GM12878 (cell line): ENCODE measurements around the gene IGSF23. TPM values are rescaled to one million over a fixed set of nuclear protein-coding genes. Genes with fewer than 3 reads are reported as not detected.

ENCODE experiments used
- ATAC-seq: fragments of 200-7000 bp; cut with Tn5 transposase; 3 replicates; pipeline ENCODE4 v1.9.1; 2020; ENCODE audit warnings: mild to moderate bottlenecking, moderate library complexity
- BruUV-seq: library from RNA; stranded (reverse); fragments of 400-500 nt; replicated peaks from 2 replicates; lab custom pipeline; 2021; lab: Mats Ljungman, UMichigan
- CTCF ChIA-PET: fragments of 300-600 bp; sonication (Branson Sonifier 250); formaldehyde crosslinking; extraction: SDS; loops from one replicate; lab custom pipeline; 2021; ENCODE audit warnings: inconsistent platforms; lab: Yijun Ruan, JAX
- POLR2A ChIA-PET: fragments of 350-600 bp; formaldehyde crosslinking; extraction: SDS; loops from one replicate; lab custom pipeline; 2021; ENCODE audit warnings: inconsistent platforms; lab: Charles Lee
- RAD21 ChIA-PET: fragments of 300-600 bp; sonication (Branson Sonifier 250); formaldehyde crosslinking; loops from one replicate; lab custom pipeline; 2023; ENCODE audit warnings: antibody characterized with exemption; ENCODE audit not compliant: unreplicated experiment; lab: Charles Lee
- SMC1A ChIA-PET: fragments of 300-600 bp; sonication (Branson Sonifier 250); formaldehyde crosslinking; loops from one replicate; lab custom pipeline; 2023; ENCODE audit not compliant: unreplicated experiment, uncharacterized antibody; lab: Charles Lee
- DNase-seq: peaks from one replicate; pipeline ENCODE4 v3.0.0-alpha.2; 2011; ENCODE audit warnings: low read depth, low spot score
- FAIRE-seq: peaks from 3 replicates; lab custom pipeline; 2011; peaks lifted over from hg19 to GRCh38; lab: Jason Lieb, UNC
- H2AFZ ChIP-seq: 2 replicates; pipeline ENCODE4 v1.6.0; 2011; ENCODE audit warnings: low read depth, low read length, control low read depth; ENCODE audit not compliant: control insufficient read depth
- H3K27ac ChIP-seq: 2 replicates; pipeline ENCODE4 v1.5.1; 2011; ENCODE audit warnings: control low read depth; ENCODE audit not compliant: control insufficient read depth, insufficient read depth
- H3K27me3 ChIP-seq, 2 experiments: replicated peaks in 1 of 2; 2 replicates each; pipeline versions ENCODE4 v1.6.0 to v1.6.1; 2011; ENCODE audit warnings: low read length in 1 of 2; ENCODE audit not compliant: control insufficient read depth in 2 of 2, insufficient read depth in 2 of 2
- H3K36me3 ChIP-seq, 2 experiments: 2 replicates each; pipeline ENCODE4 v1.5.1; 2011; ENCODE audit warnings: low read length in 1 of 2; ENCODE audit not compliant: control insufficient read depth in 2 of 2, insufficient read depth in 2 of 2
- H3K4me1 ChIP-seq: 2 replicates; pipeline ENCODE4 v1.6.1; 2011; ENCODE audit warnings: mild to moderate bottlenecking, low read length, moderate library complexity, mixed read lengths; ENCODE audit not compliant: control insufficient read depth, insufficient read depth
- H3K4me2 ChIP-seq: 2 replicates; pipeline ENCODE4 v1.6.0; 2011; ENCODE audit warnings: control low read depth; ENCODE audit not compliant: control insufficient read depth, insufficient read depth
- H3K4me3 ChIP-seq: fragments of 200-600 bp; sonication (generic); 2 replicates; pipeline ENCODE4 v1.5.1; 2016
- H3K79me2 ChIP-seq: 2 replicates; pipeline ENCODE4 v1.6.0; 2011; ENCODE audit warnings: low read length; ENCODE audit not compliant: control insufficient read depth, insufficient read depth
- H3K9ac ChIP-seq: 2 replicates; pipeline ENCODE4 v1.8.0; 2011; ENCODE audit warnings: low read length, control low read depth, mixed read lengths; ENCODE audit not compliant: control insufficient read depth, insufficient read depth
- H3K9me3 ChIP-seq: replicated peaks from 3 replicates; pipeline ENCODE4 v1.5.1; 2011; ENCODE audit warnings: mild to moderate bottlenecking, low read length; ENCODE audit not compliant: control insufficient read depth, insufficient read depth
- H4K20me1 ChIP-seq: 2 replicates; pipeline ENCODE4 v1.6.0; 2011; ENCODE audit not compliant: control insufficient read depth, insufficient read depth
- BMI1 ChIP-seq: fragments of 450-650 bp; IDR thresholded peaks from 2 replicates; pipeline ENCODE4 v1.6.1; 2016; ENCODE audit warnings: mild to moderate bottlenecking, moderate library complexity, borderline replicate concordance
- DPF2 ChIP-seq: fragments of 450-650 bp; IDR thresholded peaks from 2 replicates; pipeline ENCODE4 v1.6.1; 2017; ENCODE audit warnings: mild to moderate bottlenecking
- JUND ChIP-seq: IDR thresholded peaks from 2 replicates; pipeline ENCODE4 v1.6.1; 2012; ENCODE audit warnings: low read depth, mild to moderate bottlenecking, low read length, improper control_type of control experiment, moderate library complexity
- NFYB ChIP-seq: IDR thresholded peaks from 2 replicates; pipeline ENCODE4 v1.6.1; 2011; ENCODE audit warnings: low read depth, mild to moderate bottlenecking, low read length, improper control_type of control experiment, moderate library complexity; ENCODE audit not compliant: insufficient read depth
- PAX8 ChIP-seq: fragments of 450-650 bp; IDR thresholded peaks from 2 replicates; pipeline ENCODE4 v1.6.1; 2017; ENCODE audit warnings: mild to moderate bottlenecking, moderate library complexity
- POLR2AphosphoS5 ChIP-seq: IDR thresholded peaks from 2 replicates; pipeline ENCODE4 v1.6.1; 2011; ENCODE audit warnings: mild to moderate bottlenecking, low read length, inconsistent platforms
- RUNX3 ChIP-seq: IDR thresholded peaks from 2 replicates; pipeline ENCODE4 v1.6.1; 2012; ENCODE audit warnings: low read length, inconsistent platforms
- SREBF2 ChIP-seq: IDR thresholded peaks from 2 replicates; pipeline ENCODE4 v1.6.1; 2012; ENCODE audit warnings: mild to moderate bottlenecking, low read length
- WRNIP1 ChIP-seq: IDR thresholded peaks from 2 replicates; pipeline ENCODE4 v1.6.1; 2011; ENCODE audit warnings: low read depth, low read length, improper control_type of control experiment, borderline replicate concordance
- WGBS: methylation state at CpG from one replicate; pipeline ENCODE4 v1.1.6; 2016; ENCODE audit warnings: low lambda C conversion rate; ENCODE audit not compliant: insufficient replicate concordance, insufficient coverage; ENCODE audit errors: missing lambda C conversion rate; 5-methylcytosine and 5-hydroxymethylcytosine counted together
- in situ Hi-C: fragments of 300-500 bp; cut with MboI; formaldehyde crosslinking; loops from 9 replicates; pipeline ENCODE4 v1.14.3; 2018; ENCODE audit warnings: mixed read lengths
- intact Hi-C: fragments of 100-400 bp; cut with micrococcal nuclease; formaldehyde crosslinking; loops from one replicate; pipeline ENCODE4 v1.14.2; 2022; ENCODE audit not compliant: unreplicated experiment
- polyA plus RNA-seq, 11 experiments: library from polyadenylated mRNA; depleted of rRNA in 4 of 11; unstranded in 6 of 11; stranded (reverse) in 5 of 11; fragments of >200 nt; fragmentation: Nextera tagmentation in 4 of 11; fragmentation: Illumina TruSeq in 1 of 11; extraction: Ambion mirVana in 4 of 11; extraction: Trizol in 1 of 11; gene quantifications; 1 replicate in 1 of 11; 2 replicates in 10 of 11; pipeline versions ENCODE4 v1.2.1 to v1.2.3, GENCODE V29; 2011 to 2016; ENCODE audit warnings: inconsistent platforms in 2 of 11, missing spikeins in 2 of 11, low read depth in 1 of 11
- total RNA-seq, 4 experiments: library from RNA; depleted of rRNA in 3 of 4; stranded (reverse); fragments of >200 nt in 3 of 4; fragmentation: Illumina TruSeq in 1 of 4; extraction: Trizol in 1 of 4; gene quantifications; 2 replicates each; pipeline versions ENCODE4 v1.2.1 to v1.2.3, GENCODE V29; 2013 to 2021
- TF ChIP-seq, protein P1 (sequence below): fragments of 450-650 bp; formaldehyde crosslinking; IDR thresholded peaks from 2 replicates; pipeline ENCODE4 v1.4.0; 2020; ENCODE audit warnings: mild to moderate bottlenecking, moderate library complexity
- TF ChIP-seq, protein P2 (sequence below): fragments of 450-650 bp; IDR thresholded peaks from 2 replicates; pipeline ENCODE4 v1.6.1; 2017; ENCODE audit warnings: mild to moderate bottlenecking, moderate library complexity

The IGSF23 gene
- total and polyA plus RNA-seq, 10 of the 15 experiments (the other 5 are each of a cell fraction or from before 2014, with no cell fraction given): not detected

DNA sequence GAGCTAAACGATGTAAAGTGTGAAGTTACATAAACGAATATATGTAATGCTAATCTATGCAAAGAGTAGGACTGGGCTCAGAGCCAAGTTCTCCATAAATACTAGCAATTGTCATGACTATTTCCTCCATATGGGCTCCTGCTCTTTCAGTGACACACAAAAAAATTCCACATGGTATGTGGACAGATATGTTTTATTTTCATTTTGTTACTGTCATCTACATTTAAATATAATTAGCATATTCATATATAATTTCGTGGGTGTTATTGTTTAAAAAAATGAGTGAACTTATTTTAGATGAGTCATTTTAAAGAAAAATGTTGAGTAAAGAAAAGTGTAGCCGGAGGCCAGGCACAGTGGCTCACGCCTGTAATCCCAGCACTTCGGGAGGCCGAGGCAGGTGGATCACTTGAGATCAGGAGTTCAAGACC is 5.0 kb upstream of the IGSF23 start:
- TF ChIP-seq SREBF2 (no peak), PAX8 (no peak), BMI1 (no peak)
- BruUV-seq: no TSS peak
- no peaks in the 10 kb centered on the region for H3K4me1 ChIP-seq
- H3K27me3 ChIP-seq: no peaks in the 10 kb centered on the region
- H4K20me1 ChIP-seq: no peaks in the 10 kb centered on the region
- intact Hi-C loops (no loop called here), in situ Hi-C loops (no loop called here)
- no peaks in the 10 kb centered on the region for H3K36me3 ChIP-seq
- ATAC-seq (no peak), FAIRE-seq (no peak), DNase-seq (no peak)
- H3K79me2 ChIP-seq: no peaks in the 10 kb centered on the region
- H2AFZ ChIP-seq: no peak overlapping the region
- SMC1A ChIA-PET: interaction anchor here (1.1 kb wide), 1 partner anchor 20 kb away, joined by 3 read pairs; no protein-coding TSS in a partner anchor
- WGBS: 26% methylated on average over 7 of the region's 7 CpGs
- no peaks in the 10 kb centered on the region for H3K9me3 ChIP-seq
- no peak overlapping the region for H3K4me2 ChIP-seq
- H3K9ac ChIP-seq: no peak overlapping the region
- H3K27ac ChIP-seq: no peak overlapping the region
- CTCF ChIA-PET: interaction anchor here (1.1 kb wide), 1 partner anchor 37 kb away, joined by 3 read pairs; no protein-coding TSS in a partner anchor
- RAD21 ChIA-PET: no interaction called here
- POLR2A ChIA-PET: no interaction called here
- H3K4me3 ChIP-seq: no peak overlapping the region

DNA sequence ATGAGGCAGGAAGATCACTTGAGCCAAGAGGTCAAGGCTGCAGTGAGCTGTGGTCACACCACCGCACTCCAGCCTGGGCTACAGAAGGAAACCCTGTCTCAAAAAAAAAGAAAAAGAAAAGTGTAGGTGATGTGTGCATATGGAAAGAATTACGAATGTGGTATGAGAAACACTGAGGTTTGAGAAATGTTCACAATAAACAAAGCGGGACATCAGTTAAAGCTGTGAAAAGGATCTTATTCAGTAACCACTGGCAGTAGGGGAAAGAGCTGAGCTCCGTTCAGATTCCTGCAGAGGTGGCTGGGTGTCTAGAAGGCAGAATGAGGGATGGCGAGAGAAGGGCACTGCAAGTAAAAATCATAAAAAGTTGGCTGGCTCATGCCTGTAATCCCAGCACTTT is 4.1 kb upstream of the IGSF23 start:
- SMC1A ChIA-PET: no interaction called here
- no peaks in the 10 kb centered on the region for H3K79me2 ChIP-seq
- no peak overlapping the region for H3K27ac ChIP-seq
- H3K4me2 ChIP-seq: no peak overlapping the region
- no peak overlapping the region for H2AFZ ChIP-seq
- H3K4me1 ChIP-seq: no peaks in the 10 kb centered on the region
- BruUV-seq: no TSS peak
- DNase-seq: no peak
- CTCF ChIA-PET: no interaction called here
- FAIRE-seq: no peak
- in situ Hi-C loops: no loop called here
- POLR2A ChIA-PET: no interaction called here
- H3K27me3 ChIP-seq: no peaks in the 10 kb centered on the region
- H3K4me3 ChIP-seq: no peak overlapping the region
- H3K36me3 ChIP-seq: no peaks in the 10 kb centered on the region
- intact Hi-C loops: no loop called here
- 35% methylated on average over 5 of the region's 5 CpGs for WGBS
- no peaks in the 10 kb centered on the region for H3K9me3 ChIP-seq
- H3K9ac ChIP-seq: no peak overlapping the region
- RAD21 ChIA-PET: no interaction called here
- H4K20me1 ChIP-seq: no peaks in the 10 kb centered on the region
- ATAC-seq: no peak
- TF ChIP-seq DPF2: no peak
- no peak for TF ChIP-seq WRNIP1
- TF ChIP-seq RUNX3: no peak
- TF ChIP-seq, protein P1, sequence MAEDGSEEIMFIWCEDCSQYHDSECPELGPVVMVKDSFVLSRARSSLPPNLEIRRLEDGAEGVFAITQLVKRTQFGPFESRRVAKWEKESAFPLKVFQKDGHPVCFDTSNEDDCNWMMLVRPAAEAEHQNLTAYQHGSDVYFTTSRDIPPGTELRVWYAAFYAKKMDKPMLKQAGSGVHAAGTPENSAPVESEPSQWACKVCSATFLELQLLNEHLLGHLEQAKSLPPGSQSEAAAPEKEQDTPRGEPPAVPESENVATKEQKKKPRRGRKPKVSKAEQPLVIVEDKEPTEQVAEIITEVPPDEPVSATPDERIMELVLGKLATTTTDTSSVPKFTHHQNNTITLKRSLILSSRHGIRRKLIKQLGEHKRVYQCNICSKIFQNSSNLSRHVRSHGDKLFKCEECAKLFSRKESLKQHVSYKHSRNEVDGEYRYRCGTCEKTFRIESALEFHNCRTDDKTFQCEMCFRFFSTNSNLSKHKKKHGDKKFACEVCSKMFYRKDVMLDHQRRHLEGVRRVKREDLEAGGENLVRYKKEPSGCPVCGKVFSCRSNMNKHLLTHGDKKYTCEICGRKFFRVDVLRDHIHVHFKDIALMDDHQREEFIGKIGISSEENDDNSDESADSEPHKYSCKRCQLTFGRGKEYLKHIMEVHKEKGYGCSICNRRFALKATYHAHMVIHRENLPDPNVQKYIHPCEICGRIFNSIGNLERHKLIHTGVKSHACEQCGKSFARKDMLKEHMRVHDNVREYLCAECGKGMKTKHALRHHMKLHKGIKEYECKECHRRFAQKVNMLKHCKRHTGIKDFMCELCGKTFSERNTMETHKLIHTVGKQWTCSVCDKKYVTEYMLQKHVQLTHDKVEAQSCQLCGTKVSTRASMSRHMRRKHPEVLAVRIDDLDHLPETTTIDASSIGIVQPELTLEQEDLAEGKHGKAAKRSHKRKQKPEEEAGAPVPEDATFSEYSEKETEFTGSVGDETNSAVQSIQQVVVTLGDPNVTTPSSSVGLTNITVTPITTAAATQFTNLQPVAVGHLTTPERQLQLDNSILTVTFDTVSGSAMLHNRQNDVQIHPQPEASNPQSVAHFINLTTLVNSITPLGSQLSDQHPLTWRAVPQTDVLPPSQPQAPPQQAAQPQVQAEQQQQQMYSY (CRISPR knock-in tag): no peak
- TF ChIP-seq, protein P2, sequence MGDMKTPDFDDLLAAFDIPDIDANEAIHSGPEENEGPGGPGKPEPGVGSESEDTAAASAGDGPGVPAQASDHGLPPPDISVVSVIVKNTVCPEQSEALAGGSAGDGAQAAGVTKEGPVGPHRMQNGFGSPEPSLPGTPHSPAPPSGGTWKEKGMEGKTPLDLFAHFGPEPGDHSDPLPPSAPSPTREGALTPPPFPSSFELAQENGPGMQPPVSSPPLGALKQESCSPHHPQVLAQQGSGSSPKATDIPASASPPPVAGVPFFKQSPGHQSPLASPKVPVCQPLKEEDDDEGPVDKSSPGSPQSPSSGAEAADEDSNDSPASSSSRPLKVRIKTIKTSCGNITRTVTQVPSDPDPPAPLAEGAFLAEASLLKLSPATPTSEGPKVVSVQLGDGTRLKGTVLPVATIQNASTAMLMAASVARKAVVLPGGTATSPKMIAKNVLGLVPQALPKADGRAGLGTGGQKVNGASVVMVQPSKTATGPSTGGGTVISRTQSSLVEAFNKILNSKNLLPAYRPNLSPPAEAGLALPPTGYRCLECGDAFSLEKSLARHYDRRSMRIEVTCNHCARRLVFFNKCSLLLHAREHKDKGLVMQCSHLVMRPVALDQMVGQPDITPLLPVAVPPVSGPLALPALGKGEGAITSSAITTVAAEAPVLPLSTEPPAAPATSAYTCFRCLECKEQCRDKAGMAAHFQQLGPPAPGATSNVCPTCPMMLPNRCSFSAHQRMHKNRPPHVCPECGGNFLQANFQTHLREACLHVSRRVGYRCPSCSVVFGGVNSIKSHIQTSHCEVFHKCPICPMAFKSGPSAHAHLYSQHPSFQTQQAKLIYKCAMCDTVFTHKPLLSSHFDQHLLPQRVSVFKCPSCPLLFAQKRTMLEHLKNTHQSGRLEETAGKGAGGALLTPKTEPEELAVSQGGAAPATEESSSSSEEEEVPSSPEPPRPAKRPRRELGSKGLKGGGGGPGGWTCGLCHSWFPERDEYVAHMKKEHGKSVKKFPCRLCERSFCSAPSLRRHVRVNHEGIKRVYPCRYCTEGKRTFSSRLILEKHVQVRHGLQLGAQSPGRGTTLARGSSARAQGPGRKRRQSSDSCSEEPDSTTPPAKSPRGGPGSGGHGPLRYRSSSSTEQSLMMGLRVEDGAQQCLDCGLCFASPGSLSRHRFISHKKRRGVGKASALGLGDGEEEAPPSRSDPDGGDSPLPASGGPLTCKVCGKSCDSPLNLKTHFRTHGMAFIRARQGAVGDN: no peak
- no peak for TF ChIP-seq POLR2AphosphoS5
- TF ChIP-seq NFYB: no peak
- TF ChIP-seq JUND: no peak
